Globus pallidus (tissue), 1 donor: Measurements from ENCODE around the gene CEND1.

ENCODE experiments used
- DNase-seq: peaks from one replicate; pipeline ENCODE4 v3.0.0-alpha.2; 2015; ENCODE audit warnings: low spot score

The CEND1 gene

GRCh38 chr11:794766-795633 is 5.1 kb upstream of the CEND1 start:
- no peak for DNase-seq

GRCh38 chr11:794013-794765 is 4.3 kb upstream of the CEND1 start:
- no peak for DNase-seq

DNA sequence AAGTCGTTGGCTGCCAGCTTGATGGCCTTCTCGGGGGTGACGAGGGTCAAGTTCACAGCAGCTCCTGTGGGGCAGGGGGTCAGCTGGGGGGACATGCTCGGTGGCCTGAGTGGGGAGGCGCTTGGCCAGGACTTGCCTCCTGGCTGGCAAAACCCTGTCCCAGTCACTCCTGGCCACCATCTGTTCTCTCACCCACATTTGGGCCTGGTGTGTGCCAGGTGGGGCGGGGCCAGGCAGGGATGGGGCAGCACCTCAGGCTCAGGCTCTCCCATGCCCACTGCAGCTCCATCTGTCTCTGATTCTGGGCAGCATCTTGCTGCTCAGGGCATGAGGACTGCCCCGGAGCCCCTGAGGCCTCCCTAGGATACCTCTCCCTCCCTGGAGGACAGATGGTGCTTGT is 3.7 kb upstream of the CEND1 start:
- DNase-seq: no peak

GRCh38 chr11:792873-793272 is 3.0 kb upstream of the CEND1 start:
- DNase-seq: no peak

DNA sequence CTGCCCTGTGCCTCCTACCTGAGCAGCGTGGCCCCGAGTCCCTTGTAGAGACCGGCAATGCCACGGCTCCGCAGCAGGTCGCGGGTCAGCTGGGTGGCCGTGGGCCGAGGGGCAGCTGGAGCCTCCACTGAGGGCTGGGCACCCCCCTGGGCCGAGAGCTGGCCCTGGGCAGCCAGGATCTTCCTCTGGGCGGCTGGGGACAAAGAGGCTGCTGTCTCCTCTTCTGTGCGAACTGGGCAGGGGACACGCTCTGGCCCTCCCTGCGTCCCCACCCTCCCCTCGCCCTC is 2.6 kb upstream of the CEND1 start:
- DNase-seq: no peak

DNA sequence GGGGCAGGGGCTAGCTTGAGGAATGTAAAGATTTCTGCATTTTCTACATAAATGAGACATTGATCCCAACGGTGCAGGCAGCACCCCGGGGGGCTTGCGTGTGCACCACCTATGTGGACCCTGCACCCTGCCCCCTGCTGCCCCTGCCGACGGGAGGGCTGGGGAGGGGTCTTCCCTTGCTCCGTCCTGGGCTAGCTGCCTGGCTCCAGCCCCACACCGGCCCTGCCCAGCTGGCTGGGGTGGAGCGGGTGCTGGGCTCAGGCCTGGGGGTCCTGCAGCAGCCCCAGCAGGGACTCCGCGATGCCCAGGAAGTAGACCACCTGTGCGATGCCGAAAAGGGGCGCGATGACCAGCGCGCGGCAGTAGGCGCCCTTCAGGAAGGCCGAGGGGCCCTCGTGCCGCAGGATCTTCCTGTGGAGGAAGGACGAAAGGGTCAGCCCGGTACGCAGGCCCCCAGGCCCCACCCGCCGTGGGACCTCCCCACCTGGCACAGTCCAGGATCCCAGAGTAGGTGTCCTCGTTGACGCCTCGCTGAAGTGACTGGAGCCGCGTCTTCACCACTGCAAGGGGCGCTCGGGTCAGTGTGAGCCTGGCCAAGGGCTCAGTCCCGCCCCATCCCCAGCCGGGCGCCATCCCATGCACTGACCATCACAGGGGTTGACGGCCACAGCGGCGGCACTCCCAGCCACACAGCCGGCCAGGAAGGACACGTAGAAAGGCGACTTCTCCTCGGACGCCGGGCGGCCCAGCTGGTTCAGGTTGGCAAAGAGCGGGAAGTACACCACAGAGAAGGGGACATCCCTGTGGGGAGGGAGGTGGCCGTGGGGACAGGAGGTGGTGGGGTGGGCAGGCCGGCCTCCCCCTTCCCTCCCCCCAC is 2.0 kb upstream of the CEND1 start:
- no peak for DNase-seq

DNA sequence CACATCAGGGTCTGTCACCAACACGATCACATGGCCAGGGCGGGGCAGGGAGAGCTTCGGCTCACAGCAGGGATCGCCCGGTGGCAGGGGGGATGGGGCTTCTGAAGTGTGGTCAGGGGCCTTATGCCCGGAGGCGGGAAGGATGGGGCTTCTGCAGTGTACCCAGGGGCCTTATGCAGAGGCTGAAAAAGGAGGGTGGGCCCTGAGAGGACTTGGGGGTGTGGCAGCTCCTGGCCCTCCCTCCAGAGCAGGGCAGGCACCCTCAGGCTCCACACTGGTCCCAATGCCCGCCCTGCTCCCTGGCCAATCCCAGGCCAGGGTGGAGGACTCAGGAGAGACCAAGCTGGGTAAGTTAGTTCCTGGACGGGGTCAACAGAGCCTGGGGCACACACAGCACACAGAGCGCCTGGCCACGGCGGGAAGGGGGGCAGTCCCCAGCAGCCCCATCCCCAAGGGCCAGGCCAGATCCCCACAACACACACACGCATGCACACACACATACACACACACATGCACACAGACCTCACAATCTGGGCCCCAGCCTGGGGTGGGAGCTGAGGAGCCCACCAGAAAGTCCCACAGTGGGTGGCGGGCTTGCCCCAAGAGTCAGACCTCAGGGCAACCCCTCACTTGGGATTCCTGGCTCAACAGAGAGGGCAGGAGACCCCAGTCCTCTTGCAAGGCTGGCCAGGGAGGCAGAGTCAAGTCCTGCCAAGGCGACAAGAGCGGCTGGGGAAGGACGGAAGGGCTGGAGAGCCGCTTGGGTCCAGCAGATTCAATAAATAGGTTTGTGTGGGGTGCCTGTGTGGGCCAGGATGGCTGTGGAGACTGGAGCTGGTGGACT is 1.1 kb upstream of the CEND1 start:
- no peak for DNase-seq

DNA sequence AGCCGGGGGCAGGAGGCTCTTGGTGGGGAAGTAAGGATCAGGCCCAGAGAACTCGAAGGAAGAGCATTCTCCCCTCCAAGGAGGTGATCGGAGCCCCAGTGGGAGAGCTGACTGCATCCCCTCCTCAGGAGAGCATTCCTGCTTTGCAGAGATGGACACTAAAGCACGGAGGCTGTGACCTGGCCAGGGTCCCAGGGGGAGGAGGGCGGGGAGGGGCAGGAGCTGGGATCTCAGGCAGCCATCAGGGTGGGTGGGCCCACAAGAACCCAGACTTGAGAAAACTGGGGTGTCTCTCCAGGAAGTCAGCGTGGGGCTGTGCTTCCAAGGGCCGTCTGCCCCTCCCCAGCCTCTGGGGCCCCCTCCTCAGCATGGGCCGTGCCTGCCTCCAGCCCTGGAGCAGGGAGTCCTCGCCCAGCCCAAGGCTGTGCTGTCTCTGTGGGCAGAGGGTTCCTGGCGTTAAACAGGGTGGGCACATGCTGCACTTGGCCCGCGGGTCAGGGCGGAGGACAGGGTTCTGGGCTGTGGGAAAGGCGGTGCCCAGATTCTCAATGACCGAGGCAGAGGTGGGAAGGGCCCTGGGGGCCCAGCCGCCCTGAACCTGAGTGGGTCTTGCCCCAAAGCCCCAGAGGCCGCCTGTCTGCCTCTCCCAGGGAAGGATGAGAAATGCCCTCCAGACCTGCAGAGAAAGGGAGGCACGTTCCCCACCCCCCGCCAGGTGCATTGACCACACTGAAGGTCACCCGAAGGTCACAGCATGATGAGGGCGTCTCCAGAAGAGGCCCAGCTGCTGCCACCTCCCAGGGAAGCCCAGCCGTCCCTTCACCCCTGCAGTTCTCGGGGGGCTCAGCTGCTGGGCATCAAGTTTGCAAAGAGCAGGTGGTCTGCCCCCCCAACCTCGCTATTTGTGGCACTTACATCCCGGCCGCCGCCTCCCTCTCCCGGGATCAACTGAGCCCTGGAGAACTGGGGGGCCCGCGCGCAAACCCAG is 643 bp downstream of the CEND1 start:
- DNase-seq: no peak

DNA sequence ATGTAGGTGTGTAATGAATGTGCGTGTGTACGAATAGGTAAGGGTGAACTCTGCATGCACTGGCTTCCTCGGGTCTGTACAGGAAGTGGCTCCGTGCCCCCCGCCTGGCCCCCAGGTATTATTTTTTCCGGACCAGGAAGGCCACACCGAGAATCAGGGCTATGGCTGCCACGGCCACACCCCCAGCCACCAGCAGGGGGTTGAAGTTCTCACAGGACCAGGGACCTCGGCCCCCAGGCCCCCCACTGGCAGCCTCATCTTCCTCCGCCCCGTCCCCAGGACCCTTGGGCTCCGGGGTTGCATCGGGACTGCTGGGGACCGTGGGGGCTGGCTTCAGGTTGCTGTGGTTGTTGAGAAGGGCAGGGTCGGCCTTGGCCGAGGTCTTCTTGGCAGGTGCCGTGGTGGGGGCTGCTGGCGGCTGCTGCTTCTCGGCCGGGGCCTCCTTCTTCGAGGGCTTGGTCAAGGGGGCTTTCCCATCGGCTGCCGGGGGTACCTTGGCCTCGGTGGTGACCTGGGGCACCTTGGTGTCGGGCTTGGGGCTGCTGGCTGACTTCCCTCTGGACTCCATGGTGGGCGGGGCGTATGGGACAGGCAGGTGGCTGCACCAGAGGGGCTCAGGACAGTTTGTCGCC is 1.8 kb downstream of the CEND1 start:
- no peak for DNase-seq

GRCh38 chr11:787084-787675 is 2.7 kb downstream of the CEND1 start:
- no peak for DNase-seq

DNA sequence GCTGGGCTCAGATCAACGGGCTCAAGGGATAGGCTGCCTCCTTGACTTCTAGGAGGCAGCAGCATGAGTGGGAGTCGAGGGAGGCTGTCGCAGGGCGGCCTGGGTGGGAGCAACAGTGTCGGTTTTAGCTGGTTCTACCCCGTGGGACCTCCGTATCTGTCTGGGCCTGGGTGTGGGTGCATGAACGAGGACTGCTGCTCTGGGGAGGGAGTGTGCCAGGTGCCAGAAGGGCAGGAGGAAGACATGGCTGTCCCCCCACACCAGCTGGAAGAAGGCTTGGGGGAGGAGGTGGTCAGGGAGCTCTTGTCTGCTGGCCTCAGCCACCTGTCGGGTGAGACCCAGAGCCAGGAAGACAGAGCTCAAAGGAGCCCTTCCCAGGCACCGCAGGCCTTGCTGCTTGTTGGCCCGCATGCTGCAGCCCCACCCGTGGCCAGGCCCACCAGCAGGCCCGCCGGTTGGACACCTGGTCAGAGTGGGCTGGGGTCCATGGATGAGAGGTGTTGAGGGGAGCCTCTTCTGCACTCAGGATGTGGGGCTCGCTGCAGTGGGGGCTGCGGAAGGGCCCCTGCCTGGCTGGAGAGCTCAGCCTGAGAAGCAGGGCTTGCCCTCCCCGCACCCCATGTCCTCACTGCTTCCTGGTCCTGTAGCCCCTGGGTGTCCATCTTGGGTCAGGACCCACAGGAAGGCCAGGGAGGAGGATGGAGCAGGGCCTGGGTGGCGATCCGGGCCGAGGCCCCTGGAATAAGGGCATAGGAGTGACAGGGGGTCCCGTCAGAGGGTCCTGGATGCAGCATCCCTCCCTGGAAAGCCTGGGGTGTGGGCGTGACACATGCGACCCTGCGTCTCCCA is 3.4 kb downstream of the CEND1 start:
- DNase-seq: no peak

- DNase-seq: peak; percentile 73
These were observed 6.3 kb downstream of the CEND1 start for GRCh38 chr11:783581-784015.

GRCh38 chr11:782264-783174 is 7.4 kb downstream of the CEND1 start:
- DNase-seq: no peak

DNA sequence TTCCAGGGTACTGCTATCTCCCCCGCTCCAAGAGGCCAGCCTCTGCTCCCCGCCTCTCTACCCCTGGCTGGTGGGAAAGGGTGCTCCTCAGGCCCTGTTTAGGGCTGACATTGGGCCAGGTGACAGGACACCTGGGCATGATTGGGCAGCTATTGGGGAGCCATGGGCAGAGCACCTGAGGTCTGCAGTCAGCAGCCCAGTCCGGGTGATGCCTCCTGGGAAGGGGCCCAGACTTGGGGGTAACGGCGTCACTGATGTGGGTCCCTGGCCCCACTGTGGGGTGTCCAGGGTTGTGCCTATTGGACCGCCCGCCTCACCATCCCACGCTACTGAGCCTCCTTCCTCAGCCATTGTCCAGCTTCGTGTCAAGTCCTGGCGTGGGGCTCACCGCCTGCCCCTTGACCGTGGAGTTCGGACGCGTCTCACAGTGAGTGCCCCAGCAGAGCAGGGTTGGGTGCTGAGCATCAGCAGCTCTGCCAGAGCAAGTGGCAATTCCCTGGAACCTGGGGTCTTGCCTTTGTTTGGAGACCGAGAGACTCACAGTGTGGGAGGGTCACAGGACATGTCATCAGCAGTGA is 9.8 kb downstream of the CEND1 start:
- no peak for DNase-seq

DNA sequence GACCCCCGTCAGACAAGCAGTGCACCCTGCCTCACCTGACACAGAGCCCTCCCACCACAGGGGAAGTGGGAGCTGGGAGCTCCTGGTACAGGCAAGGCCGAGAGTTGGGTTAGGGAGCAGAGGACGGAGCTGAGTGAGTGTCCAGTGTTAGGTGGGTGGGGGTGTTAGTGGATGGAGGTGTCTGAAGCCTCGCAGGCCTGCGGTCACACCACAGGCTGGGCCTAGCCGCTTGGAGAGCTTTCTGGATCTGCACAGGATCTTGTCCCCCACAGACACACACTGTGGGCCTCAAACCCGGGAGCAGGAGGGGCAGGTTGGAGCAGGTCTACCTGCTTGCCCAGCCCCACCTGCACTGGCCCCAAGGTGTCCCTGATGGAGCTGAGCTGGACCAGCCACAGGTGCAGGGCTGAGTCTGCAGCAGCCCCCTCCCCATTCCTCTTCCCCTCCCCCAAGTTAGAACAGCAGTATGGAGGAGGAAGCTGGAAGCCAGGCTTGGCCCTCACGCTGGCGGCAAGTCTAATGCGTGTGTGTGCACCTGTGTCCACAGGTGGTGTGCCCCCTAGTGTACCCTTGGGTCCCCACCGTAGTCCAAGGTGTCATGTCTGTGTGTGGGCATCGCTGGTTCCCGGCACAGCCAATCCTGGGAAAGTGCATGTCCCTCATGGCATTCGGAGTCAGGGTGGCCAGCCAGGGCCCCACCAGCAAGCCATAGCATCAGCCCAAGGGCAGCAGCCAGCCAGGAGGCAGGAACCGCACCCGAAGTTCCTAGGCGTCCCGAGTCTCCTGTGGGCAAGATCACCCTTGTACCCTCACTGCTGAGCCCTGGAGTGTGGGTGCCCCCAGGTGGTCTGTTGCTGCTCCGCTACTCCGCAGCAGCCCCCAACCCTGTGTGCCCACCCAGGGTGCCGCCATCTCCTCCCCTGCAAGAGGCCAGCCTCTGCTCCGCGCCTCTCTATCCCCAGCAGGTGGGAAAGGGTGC is 10.6 kb downstream of the CEND1 start:
- DNase-seq: no peak
